HepG2 (cell line): Measurements from ENCODE around the gene NFIC. TPM values are rescaled to one million over a fixed set of nuclear protein-coding genes. Genes with fewer than 3 reads are reported as not detected.

Experiments used
- BHLHE40 ChIP-seq: IDR thresholded peaks from 2 replicates; pipeline ENCODE4 v1.6.1; 2011; ENCODE audit warnings: low read length, improper control_type of control experiment
- FLYWCH1 ChIP-seq: sonication (generic); formaldehyde crosslinking; IDR thresholded peaks from 2 replicates; pipeline ENCODE4 v1.8.1; 2023; ENCODE audit warnings: mild to moderate bottlenecking, missing genetic modification reagents
- FOXA3 ChIP-seq: IDR thresholded peaks from 2 replicates; pipeline ENCODE4 v1.6.1; 2016; ENCODE audit warnings: missing genetic modification reagents, missing compliant biosample characterization
- GZF1 ChIP-seq: sonication (generic); formaldehyde crosslinking; IDR thresholded peaks from 2 replicates; pipeline ENCODE4 v1.5.1; 2020; ENCODE audit warnings: mild to moderate bottlenecking, missing genetic modification reagents
- HMG20A ChIP-seq: IDR thresholded peaks from 2 replicates; pipeline ENCODE4 v1.6.1; 2016; ENCODE audit warnings: borderline replicate concordance
- IKZF1 ChIP-seq: fragments of 450-650 bp; IDR thresholded peaks from 2 replicates; pipeline ENCODE4 v1.7.1; 2016
- JARID2 ChIP-seq: sonication (generic); formaldehyde crosslinking; IDR thresholded peaks from 2 replicates; pipeline ENCODE4 v1.8.1; 2023; ENCODE audit warnings: missing genetic modification reagents, inconsistent platforms; ENCODE audit not compliant: insufficient replicate concordance
- KDM1A ChIP-seq: IDR thresholded peaks from 2 replicates; pipeline ENCODE4 v1.6.1; 2016; ENCODE audit warnings: missing compliant biosample characterization
- KLF13 ChIP-seq: sonication (generic); formaldehyde crosslinking; IDR thresholded peaks from 2 replicates; pipeline ENCODE4 v1.4.0; 2020; ENCODE audit warnings: mild to moderate bottlenecking, missing genetic modification reagents
- MIER2 ChIP-seq: IDR thresholded peaks from 2 replicates; pipeline ENCODE4 v1.6.1; 2016; ENCODE audit warnings: missing biosample characterization, missing genetic modification reagents
- PLRG1 ChIP-seq: fragments of 450-650 bp; conservative IDR thresholded peaks from 2 replicates; pipeline ENCODE4 v1.6.1; 2016
- PPARG ChIP-seq: conservative IDR thresholded peaks from 2 replicates; pipeline ENCODE4 v1.6.1; 2016; ENCODE audit warnings: missing biosample characterization, missing genetic modification reagents
- RBAK ChIP-seq: sonication (generic); formaldehyde crosslinking; IDR thresholded peaks from 2 replicates; pipeline ENCODE4 v1.5.1; 2020; ENCODE audit warnings: mild to moderate bottlenecking, missing genetic modification reagents
- SMAD1 ChIP-seq: sonication (generic); formaldehyde crosslinking; IDR thresholded peaks from 2 replicates; pipeline ENCODE4 v1.4.0; 2020; ENCODE audit warnings: missing genetic modification reagents, low read depth, mild to moderate bottlenecking, borderline replicate concordance
- TAF1 ChIP-seq: sonication (generic); formaldehyde crosslinking; IDR thresholded peaks from 2 replicates; pipeline ENCODE4 v1.4.0; 2020; ENCODE audit warnings: missing genetic modification reagents
- TARDBP ChIP-seq: sonication (generic); formaldehyde crosslinking; IDR thresholded peaks from 2 replicates; pipeline ENCODE4 v1.8.0; 2022; ENCODE audit warnings: mild to moderate bottlenecking, missing genetic modification reagents
- TEAD3 ChIP-seq: optimal IDR thresholded peaks from 2 replicates; pipeline ENCODE3; 2016; ENCODE audit warnings: borderline replicate concordance
- ZBTB7A ChIP-seq: sonication (generic); formaldehyde crosslinking; IDR thresholded peaks from 2 replicates; pipeline ENCODE4 v1.8.0; 2022; ENCODE audit warnings: mild to moderate bottlenecking, missing genetic modification reagents
- ZFP1 ChIP-seq: IDR thresholded peaks from 2 replicates; pipeline ENCODE4 v1.6.1; 2016
- ZNF234 ChIP-seq: sonication (generic); formaldehyde crosslinking; conservative IDR thresholded peaks from 2 replicates; pipeline ENCODE4 v1.5.1; 2020; ENCODE audit warnings: mild to moderate bottlenecking, missing genetic modification reagents
- ZNF292 ChIP-seq: sonication (generic); formaldehyde crosslinking; IDR thresholded peaks from 2 replicates; pipeline ENCODE4 v1.8.1; 2022; ENCODE audit warnings: mild to moderate bottlenecking, low read depth, missing genetic modification reagents, borderline replicate concordance
- ZNF432 ChIP-seq: sonication (generic); formaldehyde crosslinking; IDR thresholded peaks from 2 replicates; pipeline ENCODE4 v1.5.0; 2020; ENCODE audit warnings: missing genetic modification reagents, mild to moderate bottlenecking, borderline replicate concordance
- ZNF484 ChIP-seq: sonication (generic); formaldehyde crosslinking; IDR thresholded peaks from 2 replicates; pipeline ENCODE4 v1.5.1; 2020; ENCODE audit warnings: mild to moderate bottlenecking, low read depth, missing genetic modification reagents, borderline replicate concordance
- ZNF530 ChIP-seq: sonication (generic); formaldehyde crosslinking; IDR thresholded peaks from 2 replicates; pipeline ENCODE4 v1.5.0; 2020; ENCODE audit warnings: low read depth, mild to moderate bottlenecking, missing genetic modification reagents
- ZNF720 ChIP-seq: sonication (generic); formaldehyde crosslinking; IDR thresholded peaks from 2 replicates; pipeline ENCODE4 v1.4.0; 2020; ENCODE audit warnings: missing genetic modification reagents
- ZNF773 ChIP-seq: sonication (generic); formaldehyde crosslinking; IDR thresholded peaks from 2 replicates; pipeline ENCODE4 v1.4.0; 2020; ENCODE audit warnings: missing genetic modification reagents, borderline replicate concordance
- ZNF891 ChIP-seq: sonication (generic); formaldehyde crosslinking; IDR thresholded peaks from 2 replicates; pipeline ENCODE4 v1.5.0; 2020; ENCODE audit warnings: mild to moderate bottlenecking, missing genetic modification reagents
- polyA plus RNA-seq, 8 experiments: library from polyadenylated mRNA; depleted of rRNA in 3 of 8; stranded (reverse) in 7 of 8; unstranded in 1 of 8; fragments of >200 nt; fragmentation: Illumina TruSeq in 4 of 8; extraction: Trizol in 4 of 8; gene quantifications; 2 replicates each; pipeline versions ENCODE4 v1.2.1 to v1.2.3, GENCODE V29; 2011 to 2016; ENCODE audit warnings: low read depth in 4 of 8, missing spikeins in 1 of 8, mixed read lengths in 1 of 8; ENCODE audit not compliant: insufficient read depth in 1 of 8
- total RNA-seq, 5 experiments: library from RNA; depleted of rRNA; stranded (reverse); fragments of >200 nt; fragmentation: Illumina TruSeq; extraction: Trizol; gene quantifications; 2 replicates each; pipeline ENCODE4 v1.2.3, GENCODE V29; 2016; ENCODE audit warnings: low read depth in 1 of 5
- TF ChIP-seq, protein P1 (sequence below): sonication (generic); formaldehyde crosslinking; IDR thresholded peaks from 2 replicates; pipeline ENCODE4 v1.5.1; 2020; ENCODE audit warnings: mild to moderate bottlenecking, moderate library complexity, missing genetic modification reagents
- TF ChIP-seq, protein P2 (sequence below): sonication (generic); formaldehyde crosslinking; IDR thresholded peaks from 2 replicates; pipeline ENCODE4 v1.4.0; 2020; ENCODE audit warnings: missing genetic modification reagents, low read depth, mild to moderate bottlenecking, borderline replicate concordance
- TF ChIP-seq, protein P3 (sequence below): sonication (generic); formaldehyde crosslinking; conservative IDR thresholded peaks from 2 replicates; pipeline ENCODE4 v1.4.0; 2020; ENCODE audit warnings: missing genetic modification reagents

NFIC gene
- total and polyA plus RNA-seq, 2 of the 13 experiments (the other 11 are each of a cell fraction or from before 2014, with no cell fraction given): 1.3 to 2.5 TPM

DNA sequence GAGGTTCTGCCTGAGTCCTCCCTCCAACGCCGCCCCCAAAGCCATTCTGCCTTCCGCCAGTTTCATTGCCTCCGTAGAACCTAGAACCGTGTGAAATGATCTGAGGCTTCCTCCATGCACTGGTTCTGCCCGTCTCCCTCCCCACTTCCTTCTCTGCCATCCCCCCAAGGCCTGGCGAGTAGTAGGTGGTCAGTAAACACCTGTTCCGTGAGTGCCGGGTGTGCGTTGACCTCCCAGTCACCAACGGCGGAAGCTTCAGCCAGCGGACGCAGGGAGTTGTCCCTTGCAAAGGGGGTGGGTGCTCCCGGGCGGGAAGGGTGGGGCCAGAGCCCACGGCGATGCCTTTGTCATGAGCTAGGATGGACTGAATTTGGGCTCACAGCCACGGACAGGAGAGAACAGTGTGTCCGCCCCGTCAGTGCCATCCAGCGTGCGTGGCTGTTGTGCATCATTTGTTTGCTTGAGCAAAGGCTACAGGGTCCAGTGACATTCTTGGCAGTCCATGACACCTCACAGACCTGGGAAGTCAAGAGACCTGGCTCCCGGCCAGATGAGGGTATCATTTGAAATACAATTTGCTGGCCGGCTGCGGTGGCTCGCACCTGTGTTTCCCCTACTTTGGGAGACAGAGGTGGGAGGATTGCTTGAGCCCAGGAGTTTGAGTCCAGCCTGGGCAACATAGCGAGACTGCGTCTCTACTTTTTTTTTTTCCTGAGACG lies 43.1 kb downstream of the NFIC start (continued):
- TF ChIP-seq, protein P1, sequence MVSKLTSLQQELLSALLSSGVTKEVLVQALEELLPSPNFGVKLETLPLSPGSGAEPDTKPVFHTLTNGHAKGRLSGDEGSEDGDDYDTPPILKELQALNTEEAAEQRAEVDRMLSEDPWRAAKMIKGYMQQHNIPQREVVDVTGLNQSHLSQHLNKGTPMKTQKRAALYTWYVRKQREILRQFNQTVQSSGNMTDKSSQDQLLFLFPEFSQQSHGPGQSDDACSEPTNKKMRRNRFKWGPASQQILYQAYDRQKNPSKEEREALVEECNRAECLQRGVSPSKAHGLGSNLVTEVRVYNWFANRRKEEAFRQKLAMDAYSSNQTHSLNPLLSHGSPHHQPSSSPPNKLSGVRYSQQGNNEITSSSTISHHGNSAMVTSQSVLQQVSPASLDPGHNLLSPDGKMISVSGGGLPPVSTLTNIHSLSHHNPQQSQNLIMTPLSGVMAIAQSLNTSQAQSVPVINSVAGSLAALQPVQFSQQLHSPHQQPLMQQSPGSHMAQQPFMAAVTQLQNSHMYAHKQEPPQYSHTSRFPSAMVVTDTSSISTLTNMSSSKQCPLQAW (CRISPR knock-in tag): peak; percentile 66
- no peak for TF ChIP-seq ZNF484 (CRISPR knock-in tag)
- TF ChIP-seq, protein P2, sequence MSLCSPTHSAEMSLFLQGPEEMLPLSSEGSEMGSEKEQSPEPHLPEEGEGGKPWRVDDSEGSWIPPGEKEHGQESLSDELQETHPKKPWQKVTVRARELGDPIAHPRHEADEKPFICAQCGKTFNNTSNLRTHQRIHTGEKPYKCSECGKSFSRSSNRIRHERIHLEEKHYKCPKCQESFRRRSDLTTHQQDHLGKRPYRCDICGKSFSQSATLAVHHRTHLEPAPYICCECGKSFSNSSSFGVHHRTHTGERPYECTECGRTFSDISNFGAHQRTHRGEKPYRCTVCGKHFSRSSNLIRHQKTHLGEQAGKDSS (CRISPR knock-in tag): peak; percentile 61; the same call in 1 of the 2 replicates
- TF ChIP-seq TEAD3 (CRISPR knock-in tag): peak; percentile 93
- peak; percentile 41; the same call in 1 of the 2 replicates for TF ChIP-seq ZBTB7A
- peak; percentile 72 for TF ChIP-seq KDM1A
- no peak for TF ChIP-seq ZNF234
- TF ChIP-seq GZF1 (CRISPR knock-in tag): no peak
- TF ChIP-seq ZNF432 (CRISPR knock-in tag): no peak
- TF ChIP-seq ZNF720 (CRISPR knock-in tag): no peak
- peak; percentile 47; the same call in 1 of the 2 replicates for TF ChIP-seq KLF13 (CRISPR knock-in tag)
- peak; percentile 63 for TF ChIP-seq FOXA3 (CRISPR knock-in tag)
- peak; percentile 41; the same call in 1 of the 2 replicates for TF ChIP-seq MIER2 (CRISPR knock-in tag)
- peak; percentile 52; the same call in 1 of the 2 replicates for TF ChIP-seq SMAD1
- TF ChIP-seq HMG20A (CRISPR knock-in tag): peak; percentile 51; the same call in 1 of the 2 replicates
- peak; percentile 64; the same call in 1 of the 2 replicates for TF ChIP-seq PPARG (CRISPR knock-in tag)
- TF ChIP-seq, protein P3, sequence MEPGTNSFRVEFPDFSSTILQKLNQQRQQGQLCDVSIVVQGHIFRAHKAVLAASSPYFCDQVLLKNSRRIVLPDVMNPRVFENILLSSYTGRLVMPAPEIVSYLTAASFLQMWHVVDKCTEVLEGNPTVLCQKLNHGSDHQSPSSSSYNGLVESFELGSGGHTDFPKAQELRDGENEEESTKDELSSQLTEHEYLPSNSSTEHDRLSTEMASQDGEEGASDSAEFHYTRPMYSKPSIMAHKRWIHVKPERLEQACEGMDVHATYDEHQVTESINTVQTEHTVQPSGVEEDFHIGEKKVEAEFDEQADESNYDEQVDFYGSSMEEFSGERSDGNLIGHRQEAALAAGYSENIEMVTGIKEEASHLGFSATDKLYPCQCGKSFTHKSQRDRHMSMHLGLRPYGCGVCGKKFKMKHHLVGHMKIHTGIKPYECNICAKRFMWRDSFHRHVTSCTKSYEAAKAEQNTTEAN (CRISPR knock-in tag): peak; percentile 77
- no peak for TF ChIP-seq ZNF773 (CRISPR knock-in tag)
- peak; percentile 66 for TF ChIP-seq JARID2
- TF ChIP-seq PLRG1: no peak
- TF ChIP-seq RBAK (CRISPR knock-in tag): no peak
- TF ChIP-seq ZNF530 (CRISPR knock-in tag): no peak
- TF ChIP-seq TAF1 (CRISPR knock-in tag): peak; percentile 10; the same call in 1 of the 2 replicates
- TF ChIP-seq ZFP1 (CRISPR knock-in tag): no peak
- no peak for TF ChIP-seq FLYWCH1 (CRISPR knock-in tag)
- TF ChIP-seq ZNF891 (CRISPR knock-in tag): no peak
- no peak for TF ChIP-seq BHLHE40
- no peak for TF ChIP-seq IKZF1
- TF ChIP-seq ZNF292 (CRISPR knock-in tag): peak; percentile 72; the same call in 1 of the 2 replicates
- 0 out of 2 replicates have a peak, but pooled peaks have one; percentile 53 for TF ChIP-seq TARDBP
